Measurements from ENCODE around the gene ANKRA2.

ANKRA2 gene

GRCh38 chr5:73565139-73565968 is at the start of gene ANKRA2, which contains the start of gene UTP15:
Gene ANKRA2, minus strand, starts transcription at chr5:73565639. Its CDS starts 2,758 bp downstream, at chr5:73562881.
Gene UTP15, plus strand, starts transcription at chr5:73565743. Its CDS starts 1,602 bp downstream, at chr5:73567345.
- peak; percentile 93 to 99 (median 97) for DNase-seq (ENCODE audit: low read depth in 2 of 3, low spot score in 2 of 3)

- DNase-seq (ENCODE audit: low read depth in 2 of 3, low spot score in 2 of 3), result no peak
Measured at GRCh38 chr5:73615085-73615484, 49.6 kb upstream of the ANKRA2 start.

- DNase-seq (ENCODE audit: low read depth in 2 of 3, low spot score in 2 of 3), result no peak
Measured at GRCh38 chr5:73612799-73613198, 47.4 kb upstream of the ANKRA2 start.

- no peak for DNase-seq (ENCODE audit: low read depth in 2 of 3, low spot score in 2 of 3)
Measured at GRCh38 chr5:73607228-73607627, 41.8 kb upstream of the ANKRA2 start.

- DNase-seq (ENCODE audit: low read depth in 2 of 3, low spot score in 2 of 3), result no peak
Measured at GRCh38 chr5:73606206-73606753, 40.8 kb upstream of the ANKRA2 start.

GRCh38 chr5:73605223-73606087 is 40.0 kb upstream of the ANKRA2 start:
- DNase-seq (ENCODE audit: low read depth in 2 of 3, low spot score in 2 of 3), result no peak

GRCh38 chr5:73603998-73604397 is 38.6 kb upstream of the ANKRA2 start:
- DNase-seq (ENCODE audit: low read depth in 2 of 3, low spot score in 2 of 3), result no peak

GRCh38 chr5:73599380-73599779 is 33.9 kb upstream of the ANKRA2 start:
- no peak for DNase-seq (ENCODE audit: low read depth in 2 of 3, low spot score in 2 of 3)

GRCh38 chr5:73596705-73597328 is 31.4 kb upstream of the ANKRA2 start:
- no peak for DNase-seq (ENCODE audit: low read depth in 2 of 3, low spot score in 2 of 3)

GRCh38 chr5:73592551-73592950 is 27.1 kb upstream of the ANKRA2 start:
- no peak for DNase-seq (ENCODE audit: low read depth in 2 of 3, low spot score in 2 of 3)

GRCh38 chr5:73591698-73592501 is 26.5 kb upstream of the ANKRA2 start:
- no peak for DNase-seq (ENCODE audit: low read depth in 2 of 3, low spot score in 2 of 3)

- DNase-seq (ENCODE audit: low read depth in 2 of 3, low spot score in 2 of 3), result peak in 1 of 3 experiments; percentile 38
Measured at GRCh38 chr5:73591102-73591695, 25.8 kb upstream of the ANKRA2 start.

- no peak for DNase-seq (ENCODE audit: low read depth in 2 of 3, low spot score in 2 of 3)
Measured at GRCh38 chr5:73587923-73588322, 22.5 kb upstream of the ANKRA2 start.

- no peak for DNase-seq (ENCODE audit: low read depth in 2 of 3, low spot score in 2 of 3)
Measured at GRCh38 chr5:73582285-73583145, 17.1 kb upstream of the ANKRA2 start.

- no peak for DNase-seq (ENCODE audit: low read depth in 2 of 3, low spot score in 2 of 3)
Measured at GRCh38 chr5:73565969-73566547, 619 bp upstream of the ANKRA2 start.

- no peak for DNase-seq (ENCODE audit: low read depth in 2 of 3, low spot score in 2 of 3)
Measured at GRCh38 chr5:73564675-73565074, 764 bp downstream of the ANKRA2 start.

GRCh38 chr5:73564018-73564417 is 1.4 kb downstream of the ANKRA2 start:
- DNase-seq (ENCODE audit: low read depth in 2 of 3, low spot score in 2 of 3), result no peak

GRCh38 chr5:73558950-73559349 is 6.5 kb downstream of the ANKRA2 start:
- no peak for DNase-seq (ENCODE audit: low read depth in 2 of 3, low spot score in 2 of 3)

- no peak for DNase-seq (ENCODE audit: low read depth in 2 of 3, low spot score in 2 of 3)
Measured at GRCh38 chr5:73552642-73553041, 12.8 kb downstream of the ANKRA2 start.
